A549 treated with CORT108297 at 1 μM for 4 hours (cell line): Measurements from ENCODE around the gene TDRD9. TPM values are rescaled to one million over a fixed set of nuclear protein-coding genes. Genes with fewer than 3 reads are reported as not detected.

Source experiments
- total RNA-seq: library from RNA; stranded (reverse); fragments of 200-300 nt; extraction: Qiagen RNA extraction; gene quantifications from 5 replicates; pipeline ENCODE4 v1.2.3, GENCODE V29; 2022

Gene TDRD9, protein sequence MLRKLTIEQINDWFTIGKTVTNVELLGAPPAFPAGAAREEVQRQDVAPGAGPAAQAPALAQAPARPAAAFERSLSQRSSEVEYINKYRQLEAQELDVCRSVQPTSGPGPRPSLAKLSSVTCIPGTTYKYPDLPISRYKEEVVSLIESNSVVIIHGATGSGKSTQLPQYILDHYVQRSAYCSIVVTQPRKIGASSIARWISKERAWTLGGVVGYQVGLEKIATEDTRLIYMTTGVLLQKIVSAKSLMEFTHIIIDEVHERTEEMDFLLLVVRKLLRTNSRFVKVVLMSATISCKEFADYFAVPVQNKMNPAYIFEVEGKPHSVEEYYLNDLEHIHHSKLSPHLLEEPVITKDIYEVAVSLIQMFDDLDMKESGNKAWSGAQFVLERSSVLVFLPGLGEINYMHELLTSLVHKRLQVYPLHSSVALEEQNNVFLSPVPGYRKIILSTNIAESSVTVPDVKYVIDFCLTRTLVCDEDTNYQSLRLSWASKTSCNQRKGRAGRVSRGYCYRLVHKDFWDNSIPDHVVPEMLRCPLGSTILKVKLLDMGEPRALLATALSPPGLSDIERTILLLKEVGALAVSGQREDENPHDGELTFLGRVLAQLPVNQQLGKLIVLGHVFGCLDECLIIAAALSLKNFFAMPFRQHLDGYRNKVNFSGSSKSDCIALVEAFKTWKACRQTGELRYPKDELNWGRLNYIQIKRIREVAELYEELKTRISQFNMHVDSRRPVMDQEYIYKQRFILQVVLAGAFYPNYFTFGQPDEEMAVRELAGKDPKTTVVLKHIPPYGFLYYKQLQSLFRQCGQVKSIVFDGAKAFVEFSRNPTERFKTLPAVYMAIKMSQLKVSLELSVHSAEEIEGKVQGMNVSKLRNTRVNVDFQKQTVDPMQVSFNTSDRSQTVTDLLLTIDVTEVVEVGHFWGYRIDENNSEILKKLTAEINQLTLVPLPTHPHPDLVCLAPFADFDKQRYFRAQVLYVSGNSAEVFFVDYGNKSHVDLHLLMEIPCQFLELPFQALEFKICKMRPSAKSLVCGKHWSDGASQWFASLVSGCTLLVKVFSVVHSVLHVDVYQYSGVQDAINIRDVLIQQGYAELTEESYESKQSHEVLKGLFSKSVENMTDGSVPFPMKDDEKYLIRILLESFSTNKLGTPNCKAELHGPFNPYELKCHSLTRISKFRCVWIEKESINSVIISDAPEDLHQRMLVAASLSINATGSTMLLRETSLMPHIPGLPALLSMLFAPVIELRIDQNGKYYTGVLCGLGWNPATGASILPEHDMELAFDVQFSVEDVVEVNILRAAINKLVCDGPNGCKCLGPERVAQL (N-terminal part only)
- not detected in 5 replicates for total RNA-seq

DNA sequence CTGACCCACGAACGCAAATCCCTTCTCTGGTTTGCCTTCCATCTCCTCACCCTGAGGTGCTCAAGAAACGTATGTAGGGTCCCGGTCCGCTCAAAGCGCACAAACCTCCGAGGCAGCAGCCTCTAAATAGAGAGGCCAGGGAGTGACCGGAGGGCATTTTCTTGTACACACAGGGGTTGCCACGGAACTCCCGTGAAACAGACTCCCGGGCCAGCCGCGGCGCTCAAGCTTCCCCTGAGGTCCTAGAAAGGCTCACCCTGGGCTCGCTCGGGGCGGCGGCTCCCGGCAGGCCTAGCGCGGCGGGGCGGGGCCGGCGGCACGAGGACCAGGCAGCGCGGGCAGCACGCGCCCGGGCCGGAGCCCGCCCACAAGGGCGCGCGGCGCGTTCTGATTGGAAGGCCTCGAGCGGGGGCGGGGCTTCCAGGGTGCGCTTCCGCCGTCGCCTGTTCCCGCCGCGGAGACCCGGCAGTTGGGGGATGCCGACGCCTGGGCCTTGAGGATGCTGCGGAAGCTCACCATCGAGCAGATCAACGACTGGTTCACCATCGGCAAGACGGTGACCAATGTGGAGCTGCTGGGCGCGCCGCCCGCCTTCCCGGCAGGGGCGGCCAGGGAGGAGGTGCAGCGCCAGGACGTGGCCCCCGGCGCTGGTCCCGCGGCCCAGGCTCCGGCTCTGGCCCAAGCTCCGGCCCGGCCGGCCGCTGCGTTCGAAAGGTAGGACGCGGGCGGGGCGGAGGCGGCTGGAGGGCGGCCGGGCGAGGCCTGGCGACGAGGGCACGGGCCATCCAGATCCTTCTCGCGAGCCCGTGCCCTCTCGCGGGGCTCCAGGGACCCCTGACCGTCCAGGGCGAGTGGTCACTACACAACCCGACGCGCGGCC is at the start of gene TDRD9:
Gene TDRD9 (plus strand): TSS at position 446 of the 880 bp plus-strand sequence. CDS start 54 bp downstream, at position 500.

GRCh38 chr14:103941973-103942736 is 13.9 kb downstream of the TDRD9 start, which contains the start of gene RD3L:
RD3L (minus strand) TSS chr14:103942529; CDS start chr14:103941695, 834 bp downstream.

DNA sequence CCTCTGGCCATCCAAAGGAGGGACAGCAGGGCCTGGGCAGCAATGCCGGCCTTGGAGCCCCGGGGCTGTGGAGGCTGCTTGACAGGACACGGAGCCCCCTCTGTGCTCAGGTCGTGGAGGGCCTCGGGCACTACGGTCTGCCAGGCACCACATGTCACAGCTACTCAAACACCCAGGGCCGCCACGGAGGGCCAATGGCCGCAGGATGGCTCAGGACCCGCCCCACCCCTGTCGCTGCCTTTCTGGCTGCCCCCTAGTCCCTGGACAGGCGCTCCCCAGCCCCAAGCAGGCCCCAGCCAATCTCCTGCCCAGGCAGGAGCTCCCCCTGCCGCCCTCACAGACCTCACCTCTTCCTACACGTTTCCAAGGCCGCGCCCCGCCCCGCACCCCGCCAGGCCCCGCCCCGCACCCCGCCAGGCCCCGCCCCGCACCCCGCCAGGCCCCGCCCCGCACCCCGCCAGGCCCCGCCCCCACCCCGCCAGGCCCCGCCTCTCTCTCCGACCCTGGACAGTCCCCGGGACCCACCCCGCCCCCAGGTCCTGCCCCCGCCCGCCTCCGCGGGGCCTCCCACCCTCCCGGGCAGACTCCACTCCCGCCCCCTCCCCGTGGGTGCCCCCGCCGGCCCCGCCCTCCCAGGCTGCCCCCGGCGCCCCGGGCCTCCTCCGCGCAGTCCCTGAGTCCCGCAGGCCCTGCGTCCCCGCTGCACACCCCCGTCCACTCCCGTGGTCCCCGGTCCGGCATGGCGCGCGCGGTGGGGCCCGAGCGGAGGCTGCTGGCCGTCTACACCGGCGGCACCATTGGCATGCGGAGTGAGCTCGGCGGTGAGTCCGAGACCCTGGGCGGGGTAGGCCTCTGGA is 157.0 kb downstream of the TDRD9 start, which contains the start of gene ASPG:
Gene ASPG (plus strand): TSS at position 669 of the 857 bp plus-strand sequence. CDS start 71 bp downstream, at position 740.

Other genes starting within 250 kb of the TDRD9 start
- 28.4 to 33.0 TPM (median 29.8 TPM) in 5 replicates for gene XRCC3, start 213.0 kb upstream of the TDRD9 start, total RNA-seq
- 33.3 to 44.8 TPM (median 37.8 TPM) in 5 replicates for gene ZFYVE21, start 212.6 kb upstream of the TDRD9 start, total RNA-seq
- 5.0 to 5.9 TPM (median 5.3 TPM) in 5 replicates for gene PPP1R13B, start 80.9 kb upstream of the TDRD9 start, total RNA-seq
- gene RD3L, start 14.1 kb downstream of the TDRD9 start, total RNA-seq, result not detected in 5 replicates
- 0.03 to 0.06 TPM (median 0.05 TPM) in 3 of 5 replicates, not detected in the others for gene ASPG, start 157.2 kb downstream of the TDRD9 start, total RNA-seq
- gene KIF26A, start 210.1 kb downstream of the TDRD9 start, total RNA-seq, result 1.9 to 4.4 TPM (median 3.7 TPM) in 5 replicates